GM18498 (cell line): ENCODE measurements around the gene EMP1.

Experiments used
- ATAC-seq: cut with Tn5 transposase; IDR thresholded peaks from one replicate; pipeline ENCODE4 v1.9.1; 2021; ENCODE audit warnings: mild to moderate bottlenecking, moderate library complexity; ENCODE audit not compliant: unreplicated experiment

Gene EMP1

GRCh38 chr12:13219320-13219719 lies 22.8 kb downstream of the EMP1 start:
- ATAC-seq = no peak

DNA sequence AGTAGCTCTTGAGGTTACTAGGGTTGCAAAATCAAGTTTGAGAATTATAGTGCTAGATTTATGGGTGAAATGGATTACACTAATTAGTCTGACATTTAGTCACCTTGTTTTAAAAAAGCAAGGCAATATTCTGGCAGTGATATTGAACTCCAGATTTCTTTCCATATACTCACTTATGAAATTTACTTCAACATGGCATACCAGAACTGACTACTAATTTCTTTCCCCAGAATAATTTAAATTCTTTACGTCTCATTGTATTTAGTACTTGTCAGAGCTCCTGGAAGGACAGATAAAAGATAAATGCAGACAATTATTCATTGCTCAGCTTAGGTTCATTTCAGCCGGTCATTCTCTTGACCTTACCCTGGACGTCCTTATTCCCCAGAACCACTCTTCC lies 24.3 kb downstream of the EMP1 start:
- no peak for ATAC-seq

DNA sequence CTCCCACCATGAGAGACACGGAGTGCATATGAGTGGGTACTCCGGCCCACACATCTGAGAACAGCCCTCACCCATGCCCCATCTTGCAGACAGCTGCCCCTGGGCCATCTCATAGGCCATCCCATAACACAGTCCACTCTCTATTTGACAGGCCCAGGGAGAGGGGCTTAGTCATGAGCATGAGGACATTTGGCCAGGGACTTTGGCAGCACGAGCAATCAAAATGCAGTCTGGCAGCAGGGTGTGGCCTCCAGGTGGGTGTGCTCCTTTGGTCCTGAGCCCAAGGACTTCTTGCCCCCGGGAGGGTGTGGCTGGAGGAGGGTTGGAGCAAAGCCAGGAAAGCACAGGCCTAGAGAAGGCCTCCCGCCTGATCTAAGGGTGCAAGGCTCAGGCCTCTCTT lies 25.6 kb downstream of the EMP1 start:
- ATAC-seq = no peak

GRCh38 chr12:13223179-13223804 lies 26.8 kb downstream of the EMP1 start:
- ATAC-seq = no peak

DNA sequence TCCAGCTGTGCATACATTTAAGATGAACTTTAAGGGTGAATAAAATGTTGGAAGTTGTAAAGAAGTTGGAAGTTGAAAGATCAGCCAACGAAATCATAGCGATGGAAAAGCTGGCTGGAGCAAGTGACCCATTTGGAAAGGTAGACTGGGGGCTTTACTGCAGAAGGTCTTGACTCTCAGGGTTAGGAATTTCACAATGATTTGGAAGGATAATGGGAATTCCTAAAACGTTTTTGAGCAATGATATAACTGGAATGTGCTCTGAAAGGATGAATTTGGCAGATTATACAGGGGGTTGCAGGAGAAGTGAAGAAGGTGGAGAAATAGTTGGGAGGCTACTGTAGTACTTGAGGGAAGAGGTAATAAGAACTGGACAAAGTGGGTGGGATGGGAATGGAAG lies 27.4 kb downstream of the EMP1 start:
- ATAC-seq = no peak

DNA sequence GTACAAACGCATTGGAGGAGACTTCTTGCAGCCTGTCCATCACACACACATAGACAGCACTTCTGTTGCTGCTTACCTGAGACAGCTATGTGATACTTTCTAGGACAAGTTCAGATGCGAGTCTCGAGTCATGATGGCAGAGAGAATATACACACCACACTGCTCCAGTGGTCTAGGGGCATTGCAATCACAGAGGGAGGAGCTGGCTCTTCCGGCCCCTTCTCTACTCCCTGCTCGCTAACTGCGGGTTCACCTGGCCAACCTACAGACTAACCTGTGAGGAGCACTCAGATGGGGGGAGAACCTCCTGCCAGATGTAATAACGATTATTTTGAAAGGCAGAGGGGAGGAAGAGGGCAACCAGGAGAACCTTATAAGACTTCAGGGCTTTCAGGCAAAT lies 30.7 kb downstream of the EMP1 start:
- ATAC-seq = no peak

DNA sequence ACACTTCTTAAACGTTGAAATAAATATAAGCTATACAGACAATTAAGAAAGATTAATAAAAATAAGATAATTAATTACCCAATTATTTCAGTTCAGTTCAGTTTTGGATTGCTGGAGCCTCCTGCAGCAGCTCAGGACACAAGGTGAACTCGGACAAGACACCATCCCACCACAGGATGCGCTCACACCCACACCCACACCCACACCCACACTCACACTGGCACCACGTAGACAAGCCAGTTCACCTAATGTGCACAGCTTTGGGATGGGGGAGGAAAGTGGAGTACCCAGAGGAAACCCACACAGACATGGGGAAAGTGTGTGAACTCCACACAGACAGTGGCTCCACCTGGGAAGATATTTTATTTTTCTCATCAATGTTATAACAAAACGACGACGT lies 32.1 kb downstream of the EMP1 start:
- no peak for ATAC-seq

GRCh38 chr12:13229504-13229903 lies 33.0 kb downstream of the EMP1 start:
- no peak for ATAC-seq

DNA sequence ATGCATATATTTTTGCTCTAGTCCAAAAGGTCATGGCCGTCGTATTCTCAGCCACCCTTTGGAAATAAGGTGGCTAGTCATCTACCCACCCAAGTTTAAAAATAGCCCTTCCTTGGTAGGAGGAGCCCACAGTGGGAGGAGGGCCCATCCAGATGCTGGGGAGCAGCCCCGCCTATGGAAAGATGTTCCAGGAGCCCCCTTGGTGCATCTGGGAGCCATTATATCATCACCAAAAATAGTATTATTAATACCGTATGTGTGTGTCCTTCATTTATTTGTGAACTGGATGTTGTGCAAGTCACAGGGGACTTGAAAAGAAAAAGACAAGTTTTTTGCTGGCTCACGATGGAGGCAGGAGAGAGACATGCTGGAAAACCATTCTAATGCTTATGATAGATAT lies 34.0 kb downstream of the EMP1 start:
- ATAC-seq = no peak

- peak; percentile 60 for ATAC-seq
Measured at GRCh38 chr12:13233830-13234641, 37.5 kb downstream of the EMP1 start.

DNA sequence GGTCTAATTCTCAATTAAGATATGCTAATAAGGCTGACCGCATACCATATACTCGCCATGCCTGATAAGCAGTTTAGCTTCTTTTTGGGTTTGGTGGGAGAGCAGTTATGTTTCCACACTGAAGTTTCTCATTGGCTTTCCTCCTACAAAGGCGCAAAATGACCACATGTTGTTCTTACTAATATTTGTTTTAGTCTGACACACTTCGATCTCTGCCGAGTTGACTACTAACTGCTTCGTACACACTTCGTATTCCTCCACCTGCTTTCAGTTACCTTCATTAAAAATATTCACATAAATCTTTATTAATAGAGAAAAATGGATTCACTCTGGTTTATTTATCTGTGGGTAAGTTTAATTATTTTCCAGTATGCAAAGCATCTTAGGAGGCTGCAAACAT lies 41.7 kb downstream of the EMP1 start:
- ATAC-seq = no peak

- ATAC-seq = no peak
Measured at GRCh38 chr12:13241833-13242488, 45.4 kb downstream of the EMP1 start.

DNA sequence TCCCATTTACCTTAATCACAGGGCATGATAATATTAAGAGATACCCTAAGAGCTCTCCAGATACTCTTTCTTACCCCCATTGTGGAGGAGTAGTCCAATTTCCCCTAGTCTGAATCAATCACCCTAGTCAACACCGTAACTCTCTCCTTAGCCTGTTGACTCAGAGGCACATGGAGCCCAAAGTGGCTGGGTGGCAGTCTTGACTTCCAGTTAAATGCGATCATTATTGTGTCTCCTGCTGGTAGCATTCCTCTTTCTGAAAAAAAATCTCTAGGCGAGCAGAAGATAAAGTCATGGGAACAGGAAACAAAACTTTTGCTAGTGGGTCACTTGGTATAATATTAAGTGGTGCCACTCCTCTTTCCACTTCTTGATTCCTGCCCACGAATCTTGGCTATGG lies 46.4 kb downstream of the EMP1 start:
- no peak for ATAC-seq

DNA sequence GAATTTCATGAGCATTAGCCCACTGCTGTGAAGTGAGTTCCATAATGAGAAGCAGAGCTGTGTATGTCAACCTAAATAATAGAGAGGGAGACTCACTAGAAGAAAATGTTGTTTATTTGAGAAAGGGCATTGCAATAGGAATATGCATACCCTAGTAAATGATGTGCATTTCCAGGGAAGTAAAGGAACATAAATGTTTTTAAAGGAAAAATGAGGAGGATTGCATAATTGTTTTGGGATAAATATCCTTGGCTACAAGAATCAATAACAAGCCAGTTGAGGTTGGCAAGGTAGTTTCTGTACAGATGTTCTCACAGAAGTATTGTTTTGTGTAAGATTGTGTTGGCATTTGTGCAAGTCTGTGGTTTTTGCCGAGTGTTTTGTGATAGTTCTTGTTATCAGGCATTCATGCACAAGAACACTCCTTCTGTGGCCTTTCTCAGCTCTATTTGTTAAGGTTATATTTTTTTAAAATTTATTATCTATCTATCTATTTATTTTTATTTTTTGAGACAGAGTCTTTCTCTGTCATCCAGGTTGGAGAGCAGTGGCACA lies 47.1 kb downstream of the EMP1 start:
- no peak for ATAC-seq

- no peak for ATAC-seq
Measured at GRCh38 chr12:13247596-13247995, 51.1 kb downstream of the EMP1 start.

DNA sequence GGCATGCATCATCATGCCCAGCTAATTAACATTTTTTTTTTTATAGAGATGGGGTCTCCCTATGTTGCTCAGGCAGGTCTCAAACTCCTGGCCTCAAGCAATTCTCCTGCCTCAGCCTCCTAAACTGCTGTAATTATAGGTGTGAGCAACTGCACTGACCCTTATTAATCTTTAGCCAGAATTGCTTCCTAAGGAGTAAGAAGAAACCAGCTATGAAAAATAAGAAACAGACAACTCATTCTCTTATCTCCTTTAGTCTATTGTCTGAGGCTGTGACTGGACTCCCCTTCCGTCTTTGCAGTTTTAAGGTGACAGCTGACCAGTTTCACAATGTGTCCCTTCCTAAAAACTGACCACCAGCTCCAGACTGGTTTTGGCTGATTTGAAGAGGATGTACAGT lies 52.4 kb downstream of the EMP1 start:
- no peak for ATAC-seq

DNA sequence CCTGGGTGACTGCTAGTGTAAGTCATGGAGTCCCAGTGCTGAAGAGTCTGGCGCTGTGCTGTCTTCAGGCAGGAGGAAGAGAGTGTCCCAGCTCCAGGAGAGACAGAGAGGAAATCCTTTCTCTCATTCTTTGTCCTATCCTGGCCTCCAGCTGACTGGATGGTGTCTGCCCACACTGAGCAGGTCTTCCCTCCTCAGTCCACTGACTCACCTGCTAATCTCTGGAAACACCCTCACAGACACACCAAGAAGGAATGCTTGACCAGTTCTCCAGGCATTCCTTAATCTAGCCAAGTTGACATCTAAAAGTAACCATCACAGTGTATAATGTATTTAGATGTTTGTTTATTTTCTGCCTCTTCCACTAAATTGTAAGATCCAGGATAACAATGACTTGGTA lies 53.9 kb downstream of the EMP1 start:
- no peak for ATAC-seq

DNA sequence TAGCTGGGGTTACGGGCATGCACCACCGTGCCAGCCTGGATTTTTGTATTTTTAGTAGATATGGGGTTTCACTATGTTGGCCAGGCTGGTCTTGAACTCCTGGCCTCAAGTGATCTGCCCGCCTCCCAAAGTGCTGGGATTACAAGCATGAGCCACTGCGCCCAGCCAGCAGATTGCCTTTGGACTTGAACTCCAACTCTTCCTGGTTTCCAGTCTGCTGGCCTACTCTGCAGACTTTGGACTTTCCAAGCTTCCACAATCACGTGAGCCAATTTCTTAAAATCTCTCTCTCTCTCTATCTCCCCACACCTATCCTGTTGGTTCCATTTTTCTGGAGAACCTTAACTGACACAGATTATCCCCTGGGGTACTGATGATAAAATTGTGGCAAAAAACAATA lies 55.0 kb downstream of the EMP1 start:
- no peak for ATAC-seq

- ATAC-seq = no peak
Measured at GRCh38 chr12:13252024-13252423, 55.5 kb downstream of the EMP1 start.

DNA sequence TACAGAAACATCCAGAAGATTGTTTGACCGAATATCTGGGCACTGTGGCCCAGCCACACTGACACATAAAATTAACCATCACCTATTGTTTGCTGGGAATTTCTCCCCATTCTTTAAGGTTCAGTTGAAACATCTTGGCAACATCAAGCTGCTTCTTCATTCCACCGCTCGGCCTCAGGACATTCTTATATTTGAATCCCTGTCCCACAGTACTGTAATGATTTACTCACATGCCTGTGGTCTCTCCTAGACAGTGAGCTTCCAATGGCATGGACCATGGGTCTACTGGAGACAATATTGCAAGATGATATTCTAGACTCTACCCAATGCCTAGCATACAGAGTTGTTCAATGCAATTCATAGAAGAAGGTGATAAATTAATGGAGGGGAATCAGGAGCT lies 56.1 kb downstream of the EMP1 start:
- no peak for ATAC-seq

- no peak for ATAC-seq
Measured at GRCh38 chr12:13253966-13254760, 57.6 kb downstream of the EMP1 start.
